ENCODE measurements around the gene AP5S1.

DNA sequence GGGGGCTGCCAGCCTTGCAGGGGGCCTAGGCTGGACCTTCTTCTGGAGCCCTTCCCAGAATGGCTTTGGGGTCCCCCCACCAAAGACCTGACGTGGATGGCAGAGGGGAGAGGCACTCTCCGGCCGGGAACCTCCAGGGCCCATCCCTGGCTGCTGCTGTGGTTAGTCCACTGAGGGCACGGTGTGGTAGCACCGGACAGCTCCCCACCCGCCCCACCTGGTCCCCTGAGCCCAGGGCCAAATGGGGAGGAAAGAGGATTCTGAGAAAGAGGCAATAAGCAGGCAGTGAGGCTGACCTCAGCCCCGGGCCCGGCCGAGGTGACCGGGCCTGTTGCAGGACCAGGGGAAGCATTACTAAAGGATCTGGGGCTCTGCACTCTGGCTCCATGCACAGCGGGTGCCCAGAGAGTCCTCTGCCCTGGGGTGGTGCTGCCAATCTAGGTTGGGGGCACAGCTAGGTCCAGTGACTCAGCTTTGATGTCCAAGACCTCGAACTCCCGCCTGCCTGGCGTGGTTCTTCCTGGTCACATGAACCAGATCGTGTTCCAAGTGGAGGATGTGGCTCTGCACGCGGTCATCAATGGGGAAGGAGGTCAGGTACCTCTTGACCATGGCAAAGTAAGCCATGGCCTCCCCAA, 36.0 kb upstream of the AP5S1 start:
- no peak for TF ChIP-seq EZH2 (IDR thresholded peaks at IDR 0.05; ENCODE audit: borderline replicate concordance, insufficient read depth, low read length, poor library complexity, severe bottlenecking)
- TF ChIP-seq CTCF (IDR thresholded peaks at IDR 0.05; ENCODE audit: poor library complexity, severe bottlenecking): no peak
- TF ChIP-seq, protein P1, sequence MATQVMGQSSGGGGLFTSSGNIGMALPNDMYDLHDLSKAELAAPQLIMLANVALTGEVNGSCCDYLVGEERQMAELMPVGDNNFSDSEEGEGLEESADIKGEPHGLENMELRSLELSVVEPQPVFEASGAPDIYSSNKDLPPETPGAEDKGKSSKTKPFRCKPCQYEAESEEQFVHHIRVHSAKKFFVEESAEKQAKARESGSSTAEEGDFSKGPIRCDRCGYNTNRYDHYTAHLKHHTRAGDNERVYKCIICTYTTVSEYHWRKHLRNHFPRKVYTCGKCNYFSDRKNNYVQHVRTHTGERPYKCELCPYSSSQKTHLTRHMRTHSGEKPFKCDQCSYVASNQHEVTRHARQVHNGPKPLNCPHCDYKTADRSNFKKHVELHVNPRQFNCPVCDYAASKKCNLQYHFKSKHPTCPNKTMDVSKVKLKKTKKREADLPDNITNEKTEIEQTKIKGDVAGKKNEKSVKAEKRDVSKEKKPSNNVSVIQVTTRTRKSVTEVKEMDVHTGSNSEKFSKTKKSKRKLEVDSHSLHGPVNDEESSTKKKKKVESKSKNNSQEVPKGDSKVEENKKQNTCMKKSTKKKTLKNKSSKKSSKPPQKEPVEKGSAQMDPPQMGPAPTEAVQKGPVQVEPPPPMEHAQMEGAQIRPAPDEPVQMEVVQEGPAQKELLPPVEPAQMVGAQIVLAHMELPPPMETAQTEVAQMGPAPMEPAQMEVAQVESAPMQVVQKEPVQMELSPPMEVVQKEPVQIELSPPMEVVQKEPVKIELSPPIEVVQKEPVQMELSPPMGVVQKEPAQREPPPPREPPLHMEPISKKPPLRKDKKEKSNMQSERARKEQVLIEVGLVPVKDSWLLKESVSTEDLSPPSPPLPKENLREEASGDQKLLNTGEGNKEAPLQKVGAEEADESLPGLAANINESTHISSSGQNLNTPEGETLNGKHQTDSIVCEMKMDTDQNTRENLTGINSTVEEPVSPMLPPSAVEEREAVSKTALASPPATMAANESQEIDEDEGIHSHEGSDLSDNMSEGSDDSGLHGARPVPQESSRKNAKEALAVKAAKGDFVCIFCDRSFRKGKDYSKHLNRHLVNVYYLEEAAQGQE (IDR thresholded peaks at IDR 0.05; ENCODE audit: borderline replicate concordance): no peak
